Breast epithelium (tissue), 3 donors: ENCODE data around the gene CFAP97D2.
"Not testable (repeated sequence)": the region's sequence is repeated elsewhere in the genome, so short reads cannot be mapped to it uniquely, and the experiment has no call there.

ENCODE experiments used
- CTCF ChIP-seq, 3 donors: fragments of 450-650 bp; IDR thresholded peaks; one replicate each; pipeline ENCODE4 v1.5.1; 2016 to 2017; ENCODE audit warnings: antibody characterized with exemption in 3 of 3, mild to moderate bottlenecking in 3 of 3, moderate library complexity in 3 of 3
- POLR2AphosphoS5 ChIP-seq, 3 donors: sonication (generic); formaldehyde crosslinking; IDR thresholded peaks; one replicate each; pipeline ENCODE4 v1.6.1; 2017; ENCODE audit warnings: antibody characterized with exemption in 3 of 3

DNA sequence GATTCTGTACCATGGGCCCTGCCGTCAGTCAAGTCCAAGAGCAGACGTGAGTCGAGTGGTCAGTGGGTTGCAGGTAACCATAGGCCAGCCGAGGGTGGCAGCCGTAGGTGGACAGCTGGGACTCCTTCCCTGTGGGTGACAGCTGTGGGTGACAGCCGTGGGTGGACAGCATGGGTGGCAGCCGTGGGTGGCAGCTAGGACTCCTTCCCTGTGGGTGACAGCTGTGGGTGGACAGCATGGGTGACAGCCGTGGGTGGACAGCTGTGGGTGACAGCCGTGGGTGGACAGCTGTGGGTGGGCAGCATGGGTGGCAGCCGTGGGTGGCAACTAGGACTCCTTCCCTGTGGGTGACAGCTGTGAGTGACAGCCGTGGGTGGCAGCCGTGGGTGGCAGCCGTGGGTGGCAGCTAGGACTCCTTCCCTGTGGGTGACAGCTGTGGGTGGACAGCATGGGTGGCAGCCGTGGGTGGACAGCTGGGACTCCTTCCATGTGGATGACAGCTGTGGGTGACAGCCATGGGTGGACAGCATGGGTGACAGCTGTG is 2.6 kb upstream of the CFAP97D2 start:
- not testable (repeated sequence) for TF ChIP-seq CTCF, POLR2AphosphoS5 (IDR thresholded peaks at IDR 0.05)
